ENCODE measurements around the gene SSNA1. TPM values are rescaled to one million over a fixed set of nuclear protein-coding genes. Genes with fewer than 3 reads are reported as not detected.
A peak's percentile ranks its signal among the peaks of the same experiment; 100 is the strongest.

Gene SSNA1
- total RNA-seq, 3 donors from 2014 or later, result 75.0 to 92.8 (median 82.7) TPM

DNA sequence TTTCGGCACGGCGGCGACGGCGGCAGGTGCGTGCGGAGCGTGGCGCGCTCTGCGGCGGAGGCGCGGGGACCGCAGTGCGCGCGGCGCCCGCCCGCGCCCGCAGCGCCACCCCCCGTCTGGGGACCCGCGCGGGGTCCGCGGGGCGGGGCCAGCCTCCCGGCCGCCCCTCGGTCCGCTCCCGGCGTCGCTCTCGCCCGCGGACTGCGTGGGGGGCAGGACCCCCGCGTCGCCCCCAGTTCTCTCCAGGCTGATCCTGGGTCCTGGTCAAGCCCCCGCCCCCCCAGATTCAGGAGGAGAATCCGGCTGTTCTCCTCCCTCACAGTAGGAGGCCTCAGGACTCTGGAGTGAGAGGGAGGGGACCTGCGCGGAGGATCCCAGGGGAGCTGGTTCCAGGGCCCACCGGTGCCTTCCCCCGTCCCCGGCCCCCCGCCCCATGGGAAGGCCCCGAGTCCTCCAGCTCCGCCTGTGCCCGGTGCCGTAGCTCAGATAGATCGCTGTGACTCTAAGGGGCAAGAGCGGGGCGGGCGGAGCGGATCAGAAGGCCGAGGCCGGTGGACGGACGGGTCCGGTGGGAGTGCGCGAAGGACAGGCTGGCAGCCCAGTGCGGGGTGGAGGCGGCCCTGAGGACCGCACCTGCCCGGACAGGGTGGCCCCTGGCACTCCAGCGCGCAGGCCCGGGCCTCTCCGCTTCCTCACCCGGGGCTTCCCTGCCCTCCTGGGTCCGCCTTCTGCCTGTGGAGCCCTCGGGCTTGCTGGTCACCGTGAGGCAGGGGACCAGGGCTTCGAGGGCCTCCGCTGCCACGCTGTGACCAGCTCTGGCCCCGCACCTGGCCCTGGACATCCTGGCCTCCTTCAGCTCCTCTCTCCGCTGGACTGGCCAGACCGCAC is 34.0 kb downstream of the SSNA1 start, which contains the start of gene RNF208:
Gene RNF208, minus strand, starts transcription at position 51 of the 888 bp plus-strand sequence. CDS start 1,028 bp downstream, outside the sequence.
- no peaks in the 10 kb centered on the region for H3K36me3 ChIP-seq
- TF ChIP-seq, protein P1, sequence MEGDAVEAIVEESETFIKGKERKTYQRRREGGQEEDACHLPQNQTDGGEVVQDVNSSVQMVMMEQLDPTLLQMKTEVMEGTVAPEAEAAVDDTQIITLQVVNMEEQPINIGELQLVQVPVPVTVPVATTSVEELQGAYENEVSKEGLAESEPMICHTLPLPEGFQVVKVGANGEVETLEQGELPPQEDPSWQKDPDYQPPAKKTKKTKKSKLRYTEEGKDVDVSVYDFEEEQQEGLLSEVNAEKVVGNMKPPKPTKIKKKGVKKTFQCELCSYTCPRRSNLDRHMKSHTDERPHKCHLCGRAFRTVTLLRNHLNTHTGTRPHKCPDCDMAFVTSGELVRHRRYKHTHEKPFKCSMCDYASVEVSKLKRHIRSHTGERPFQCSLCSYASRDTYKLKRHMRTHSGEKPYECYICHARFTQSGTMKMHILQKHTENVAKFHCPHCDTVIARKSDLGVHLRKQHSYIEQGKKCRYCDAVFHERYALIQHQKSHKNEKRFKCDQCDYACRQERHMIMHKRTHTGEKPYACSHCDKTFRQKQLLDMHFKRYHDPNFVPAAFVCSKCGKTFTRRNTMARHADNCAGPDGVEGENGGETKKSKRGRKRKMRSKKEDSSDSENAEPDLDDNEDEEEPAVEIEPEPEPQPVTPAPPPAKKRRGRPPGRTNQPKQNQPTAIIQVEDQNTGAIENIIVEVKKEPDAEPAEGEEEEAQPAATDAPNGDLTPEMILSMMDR (IDR thresholded peaks at IDR 0.05), result no peak
- TF ChIP-seq POLR2AphosphoS5 (IDR thresholded peaks at IDR 0.05), result no peak
- no peak for TF ChIP-seq POLR2A (IDR thresholded peaks at IDR 0.05)
- intact Hi-C loops (cut with DNase I; ENCODE audit: low total_unique reads), result no loop called here
- no peak for DNase-seq (ENCODE audit: low spot score in 2 of 2)
- H3K9me3 ChIP-seq, result no peaks in the 10 kb centered on the region
- no peaks in the 10 kb centered on the region for H3K27me3 ChIP-seq
- H3K4me3 ChIP-seq, result peak within 1 kb of the TSS; percentile 70 to 85 (median 77)
- H3K27ac ChIP-seq, result peak within 1 kb of the TSS; percentile 92 to 97
- peaks cover 7 to 24% of the 10 kb centered on the region in 2 donors for H3K4me1 ChIP-seq

DNA sequence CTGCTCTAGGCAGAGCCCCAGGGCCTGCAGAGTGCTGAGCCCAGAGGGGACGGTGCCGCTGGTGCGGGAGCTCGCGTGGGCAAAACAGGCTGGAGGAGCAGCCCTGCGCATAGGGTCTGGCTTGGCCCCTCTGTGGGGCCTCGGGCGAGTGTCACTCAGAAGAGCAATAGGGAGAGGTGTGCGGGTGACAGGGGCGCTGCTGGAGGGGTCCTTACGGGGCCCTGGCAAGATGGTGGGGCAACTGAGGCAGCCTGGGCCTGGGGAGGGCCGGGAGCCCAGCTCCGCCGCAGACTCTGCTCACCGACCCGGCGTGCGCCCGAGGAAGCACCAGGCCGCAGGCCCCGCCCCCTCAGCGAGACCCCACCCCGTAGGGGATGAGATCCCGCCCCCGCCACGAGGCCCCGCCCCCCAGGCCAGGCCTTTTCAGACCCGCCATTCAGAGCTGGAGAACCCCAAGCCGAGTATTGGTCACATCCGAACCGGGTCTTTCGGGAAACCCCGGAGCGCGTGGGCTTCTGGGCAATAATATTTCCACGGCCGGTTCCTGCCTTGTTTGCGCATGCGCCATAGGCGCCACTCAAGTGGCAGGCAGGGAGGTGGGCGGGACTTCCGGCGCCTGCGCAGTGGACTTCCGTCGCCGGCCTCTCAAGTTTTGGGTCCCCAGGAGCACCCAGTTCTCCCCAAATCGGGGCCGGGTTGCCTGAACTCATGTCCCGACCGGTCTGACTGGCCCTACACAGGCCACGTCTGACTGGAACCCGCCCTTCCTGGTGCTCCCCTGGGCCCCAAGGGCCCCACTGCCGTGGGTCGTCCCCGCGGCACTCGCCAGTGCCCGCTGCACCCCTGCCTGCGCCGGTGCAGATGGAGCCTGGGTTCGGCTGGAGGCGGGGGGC is 34.8 kb downstream of the SSNA1 start:
- Histone ChIP-seq H3K27ac (peak overlapping the region; percentile 92 to 97), H3K4me1 (peaks cover 7 to 15% of the 10 kb centered on the region in 2 donors), H3K4me3 (peak overlapping the region; percentile 70 to 85 (median 77)), H3K36me3 (no peaks in the 10 kb centered on the region), H3K9me3 (no peaks in the 10 kb centered on the region), H3K27me3 (peaks cover 0 to 3% of the 10 kb centered on the region in 2 donors)
- TF ChIP-seq, protein P1 (IDR thresholded peaks at IDR 0.05), result no peak
- TF ChIP-seq POLR2A (IDR thresholded peaks at IDR 0.05) (peak; percentile 39), POLR2AphosphoS5 (IDR thresholded peaks at IDR 0.05) (no peak)
- peak; percentile 97 to 98 for DNase-seq (ENCODE audit: low spot score in 2 of 2)
- intact Hi-C loops (cut with DNase I; ENCODE audit: low total_unique reads), result no loop called here

DNA sequence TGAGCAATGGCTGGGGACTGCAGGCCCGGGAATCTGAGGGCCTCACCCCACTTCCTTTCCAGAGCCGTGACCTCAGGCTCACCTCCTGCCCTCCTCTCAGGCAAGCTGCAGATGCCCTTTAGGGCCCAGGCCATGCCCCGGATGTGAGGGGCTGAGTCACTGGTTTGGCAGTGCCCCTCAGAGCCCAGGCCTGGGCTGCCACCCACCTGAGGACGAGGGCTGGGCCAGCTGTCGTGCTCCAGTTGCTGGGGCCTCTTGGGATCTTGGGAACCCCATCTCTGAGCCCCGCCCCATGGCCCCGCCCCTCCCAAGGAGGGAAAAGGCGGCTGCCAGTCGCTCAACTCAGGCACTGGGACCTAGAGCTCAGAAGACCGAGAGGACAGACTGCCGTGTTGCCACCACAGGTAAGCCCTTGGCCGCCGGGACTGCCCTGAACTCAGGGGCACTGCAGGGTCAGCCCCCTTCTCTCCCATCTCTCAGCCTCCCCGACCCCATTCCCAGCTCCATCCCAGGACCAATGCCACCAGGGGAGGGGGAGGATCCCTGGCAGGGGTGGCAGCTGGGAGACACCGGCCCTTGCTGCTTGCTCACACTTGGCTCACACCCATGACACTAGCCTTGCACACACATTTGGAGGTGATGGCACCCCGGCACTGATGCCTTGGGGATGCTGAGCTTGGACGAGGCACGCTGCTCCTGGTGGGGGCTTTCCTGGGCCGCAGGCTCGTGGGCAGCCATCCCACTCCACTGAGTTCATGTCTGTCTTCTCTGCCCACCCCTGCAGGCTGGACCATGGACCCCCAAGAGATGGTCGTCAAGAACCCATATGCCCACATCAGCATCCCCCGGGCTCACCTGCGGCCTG is 36.6 kb downstream of the SSNA1 start, which contains the start of gene CYSRT1:
Gene CYSRT1, plus strand, starts transcription at position 345 of the 865 bp plus-strand sequence. Its CDS starts 448 bp downstream, at position 793.
- H3K4me1 ChIP-seq, result peaks cover 7% of the 10 kb centered on the region in 2 donors
- TF ChIP-seq POLR2AphosphoS5 (IDR thresholded peaks at IDR 0.05) (no peak), POLR2A (IDR thresholded peaks at IDR 0.05) (no peak)
- TF ChIP-seq, protein P1 (IDR thresholded peaks at IDR 0.05), result no peak
- intact Hi-C loops (cut with DNase I; ENCODE audit: low total_unique reads), result loop anchor here (5.0 kb wide), 1 partner anchor 93 kb away; no protein-coding TSS in a partner anchor

DNA sequence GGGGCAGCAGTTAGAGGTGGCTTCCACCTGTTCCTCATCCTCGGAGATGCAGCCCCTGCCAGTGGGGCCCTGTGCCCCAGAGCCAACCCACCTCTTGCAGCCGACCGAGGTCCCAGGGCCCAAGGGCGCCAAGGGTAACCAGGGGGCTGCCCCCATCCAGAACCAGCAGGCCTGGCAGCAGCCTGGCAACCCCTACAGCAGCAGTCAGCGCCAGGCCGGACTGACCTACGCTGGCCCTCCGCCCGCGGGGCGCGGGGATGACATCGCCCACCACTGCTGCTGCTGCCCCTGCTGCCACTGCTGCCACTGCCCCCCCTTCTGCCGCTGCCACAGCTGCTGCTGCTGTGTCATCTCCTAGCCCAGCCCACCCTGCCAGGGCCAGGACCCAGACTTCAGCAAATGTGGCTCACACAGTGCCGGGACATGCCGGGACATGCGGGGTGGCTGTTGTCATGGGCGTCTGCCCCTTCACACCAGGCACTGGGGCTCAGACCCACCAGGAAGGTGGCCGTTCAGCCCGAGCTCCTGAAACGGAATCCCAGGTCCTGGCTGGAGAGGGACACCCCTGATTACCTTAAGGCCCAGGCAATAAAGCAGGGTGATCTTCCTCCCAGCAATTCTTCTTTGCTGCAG is 37.3 kb downstream of the SSNA1 start:
- H3K4me3 ChIP-seq, result no peak overlapping the region
- no peaks in the 10 kb centered on the region for H3K9me3 ChIP-seq
- no peak for DNase-seq (ENCODE audit: low spot score in 2 of 2)
- TF ChIP-seq POLR2A (IDR thresholded peaks at IDR 0.05), result no peak
- TF ChIP-seq POLR2AphosphoS5 (IDR thresholded peaks at IDR 0.05), result no peak
- TF ChIP-seq, protein P1 (IDR thresholded peaks at IDR 0.05), result no peak
- peaks cover 4 to 28% of the 10 kb centered on the region in 2 donors for H3K27me3 ChIP-seq
- H3K27ac ChIP-seq, result peak overlapping the region; percentile 53 to 78
- H3K36me3 ChIP-seq, result no peaks in the 10 kb centered on the region
- intact Hi-C loops (cut with DNase I; ENCODE audit: low total_unique reads), result loop anchor here (5.0 kb wide), 1 partner anchor 94 kb away; no protein-coding TSS in a partner anchor
- H3K4me1 ChIP-seq, result peaks cover 7% of the 10 kb centered on the region in 2 donors

More for the DNA sequence above, 36.6 kb downstream of the SSNA1 start, which contains the start of gene CYSRT1:
- peak within 1 kb of the TSS; percentile 70 to 85 (median 77) for H3K4me3 ChIP-seq
- no peaks in the 10 kb centered on the region for H3K36me3 ChIP-seq
- no peaks in the 10 kb centered on the region for H3K9me3 ChIP-seq
- H3K27ac ChIP-seq, result peak within 1 kb of the TSS; percentile 92 to 97
- DNase-seq (ENCODE audit: low spot score in 2 of 2), result no peak
- peaks cover 4 to 21% of the 10 kb centered on the region in 2 donors for H3K27me3 ChIP-seq

All from breast epithelium (tissue), 4 donors.